Muscle of arm (tissue), 12 donors: ENCODE data around the gene TAF10. TPM values are rescaled to one million over a fixed set of nuclear protein-coding genes. Genes with fewer than 3 reads are reported as not detected.
A peak's percentile ranks its signal among the peaks of the same experiment; 100 is the strongest.

Experiments
- DNase-seq: peaks from one replicate; pipeline ENCODE4 v3.0.0-alpha.2; 2013
- polyA plus RNA-seq, 12 donors: library from polyadenylated mRNA; unstranded; fragments of 120-200 nt; gene quantifications; one replicate each; pipeline ENCODE4 v1.2.1, GENCODE V29; 2013; ENCODE audit not compliant: insufficient read length in 12 of 12

TAF10 gene
- polyA plus RNA-seq, 12 donors, result 54.3 to 126 (median 109) TPM; not detected in 1

DNA sequence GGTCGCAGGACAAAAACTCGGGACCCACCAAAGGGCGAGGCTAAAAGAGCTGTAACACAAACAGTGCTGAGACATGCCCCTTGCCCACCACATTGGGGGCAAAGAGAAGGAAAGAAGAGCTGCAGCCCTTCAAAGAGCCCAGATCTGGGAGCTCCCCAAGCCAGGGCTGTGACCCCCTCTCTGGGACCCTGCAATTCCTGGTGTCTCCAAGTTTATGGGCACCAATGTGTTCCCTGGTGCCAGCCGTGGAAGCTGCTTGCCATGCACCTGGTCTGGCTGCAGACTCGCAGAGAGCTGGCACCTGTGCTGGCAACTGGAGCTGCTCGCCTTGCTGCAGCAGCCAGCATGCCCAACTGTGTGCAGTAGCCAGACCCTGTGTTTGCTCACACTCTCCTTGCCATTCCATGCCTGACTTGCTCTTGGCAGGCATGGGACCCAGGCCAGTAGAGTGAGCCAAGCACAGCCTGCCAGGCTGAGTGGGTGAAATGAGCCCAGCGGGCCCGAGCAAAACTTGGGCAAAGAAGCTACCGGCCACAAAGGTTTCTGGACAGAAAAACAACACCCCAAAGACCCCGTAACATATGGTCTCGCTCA is 24.6 kb downstream of the TAF10 start:
- DNase-seq, result no peak

DNA sequence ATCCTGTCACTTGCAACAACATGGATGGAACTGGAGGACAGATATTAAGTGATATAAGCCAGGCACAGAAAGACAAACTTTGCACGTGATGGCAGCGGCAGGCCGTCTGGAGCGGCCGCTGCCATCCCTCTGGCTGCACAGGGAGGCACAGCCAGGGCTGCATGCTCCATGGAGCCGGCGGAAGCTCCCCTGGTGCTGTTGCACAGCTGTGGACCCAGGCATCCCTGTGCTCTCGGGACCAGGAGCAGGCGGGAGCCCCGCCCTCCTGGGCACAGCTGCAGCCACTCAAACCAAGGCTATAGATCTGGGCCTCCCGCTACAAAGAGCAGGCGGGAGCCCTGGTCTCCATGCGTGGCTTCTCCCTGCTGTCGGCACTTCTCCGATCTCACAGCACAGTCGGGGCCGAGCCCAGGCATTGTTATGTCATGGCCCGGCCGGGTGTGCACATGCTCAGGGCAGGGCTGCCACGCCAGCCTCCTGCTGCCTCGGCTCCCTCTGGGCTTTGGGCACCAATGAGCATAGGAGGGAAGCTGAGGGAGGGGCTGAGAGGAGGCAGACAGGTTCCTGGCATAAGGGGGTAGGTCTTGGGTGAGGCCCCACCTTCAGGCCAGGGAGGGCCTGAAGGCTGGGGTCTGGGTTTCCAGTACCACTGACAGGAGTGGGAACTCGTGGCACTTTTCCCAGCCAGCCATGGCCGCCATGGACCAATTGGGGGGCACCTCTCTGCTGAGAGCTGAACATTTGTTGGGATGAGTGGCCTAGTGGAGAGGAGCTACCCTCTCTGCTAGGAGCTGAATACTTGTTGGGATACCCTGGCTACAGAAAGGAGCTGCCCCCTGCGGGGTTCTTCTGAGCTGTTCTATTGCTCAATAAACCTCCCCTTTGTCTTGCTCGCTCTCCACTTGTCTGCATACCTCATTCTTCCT is 25.3 kb downstream of the TAF10 start:
- no peak for DNase-seq

DNA sequence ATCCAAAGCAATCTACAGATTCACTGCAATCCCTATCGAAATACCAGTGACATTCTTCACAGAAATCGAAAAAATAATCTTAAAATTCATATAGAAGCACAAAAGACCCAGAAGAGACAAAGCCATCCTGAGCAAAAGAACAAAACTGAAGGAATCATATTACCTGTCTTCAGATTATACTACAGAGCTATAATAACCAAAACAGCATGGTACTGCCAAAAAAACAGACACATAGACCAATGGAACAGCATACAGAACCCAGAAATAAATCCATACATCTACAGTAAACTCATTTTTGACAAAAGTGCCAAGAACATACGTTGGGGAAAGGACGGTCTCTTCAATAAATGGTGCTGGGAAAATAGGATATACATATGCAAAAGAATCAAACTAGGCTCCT is 27.5 kb downstream of the TAF10 start:
- DNase-seq, result no peak

- DNase-seq, result no peak
Measured at GRCh38 chr11:6583584-6583983, 28.4 kb downstream of the TAF10 start.

DNA sequence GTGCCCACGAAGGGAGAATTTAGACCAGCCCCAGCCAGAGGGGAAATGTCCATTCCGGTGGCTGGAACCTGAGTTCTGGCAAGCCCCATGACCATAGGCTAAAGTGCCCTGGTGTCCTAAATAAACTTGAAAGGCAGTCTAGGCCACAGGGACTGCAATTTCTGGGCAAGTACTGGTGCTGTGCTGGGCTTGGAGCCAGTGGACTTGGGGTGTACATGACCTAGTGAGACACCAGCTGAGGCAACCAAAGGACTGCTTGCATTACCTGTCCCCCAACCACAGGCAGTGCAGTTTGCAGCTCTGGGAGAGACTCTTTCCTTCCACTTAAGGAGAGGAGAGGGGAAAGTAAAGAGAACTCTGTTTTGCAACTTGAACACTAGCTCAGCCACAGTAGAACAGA is 32.3 kb downstream of the TAF10 start:
- DNase-seq, result no peak

- no peak for DNase-seq
Measured at GRCh38 chr11:6578134-6578533, 33.9 kb downstream of the TAF10 start.

DNA sequence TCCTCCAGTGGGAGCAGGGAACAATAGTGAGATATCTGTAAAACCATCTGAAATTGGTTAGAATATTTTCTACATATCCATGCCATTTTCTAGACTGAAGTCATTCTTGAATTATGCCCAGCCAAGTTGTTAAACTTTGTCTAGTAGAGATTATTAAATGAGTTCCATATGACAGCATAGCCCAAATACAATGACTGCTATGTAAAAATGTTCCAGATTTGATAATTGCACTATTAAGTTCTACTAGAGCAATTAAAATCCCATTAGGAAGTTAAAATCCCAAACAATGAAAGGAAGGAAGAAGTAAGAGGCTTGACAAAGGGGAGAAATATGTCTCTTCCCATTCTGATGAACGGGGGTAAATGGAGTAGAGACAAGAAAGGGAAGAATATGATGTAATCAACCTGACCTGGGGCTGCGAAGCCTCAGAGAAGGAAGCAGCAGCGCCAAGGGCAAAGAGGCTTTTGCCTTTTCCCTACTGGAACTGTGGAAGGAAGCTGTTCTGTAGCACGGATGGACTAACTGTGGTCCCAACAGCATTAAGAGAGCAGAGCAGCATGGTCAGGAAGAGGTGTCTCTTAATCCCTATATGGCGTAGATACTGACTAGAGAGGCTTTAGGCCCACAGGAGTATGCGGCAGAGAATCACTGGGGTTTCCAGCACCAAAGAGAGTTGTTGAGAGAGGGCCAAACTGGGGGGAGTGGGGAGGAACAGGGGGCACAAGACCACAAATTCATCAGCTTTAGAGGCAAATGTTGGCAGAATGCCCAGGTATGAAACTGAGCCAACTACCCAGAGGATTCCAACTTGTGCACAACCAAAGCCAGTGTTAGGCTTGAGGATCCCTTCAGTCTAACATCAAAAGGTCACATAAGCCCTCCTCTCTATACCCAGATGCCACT is 35.3 kb downstream of the TAF10 start:
- DNase-seq, result peak; percentile 52

- no peak for DNase-seq
Measured at GRCh38 chr11:6574816-6575715, 37.0 kb downstream of the TAF10 start.

GRCh38 chr11:6572215-6572614 is 39.8 kb downstream of the TAF10 start:
- DNase-seq, result no peak

GRCh38 chr11:6571434-6572008 is 40.5 kb downstream of the TAF10 start:
- DNase-seq, result no peak

GRCh38 chr11:6570691-6571427 is 41.2 kb downstream of the TAF10 start:
- DNase-seq, result no peak

- no peak for DNase-seq
Measured at GRCh38 chr11:6569706-6570105, 42.3 kb downstream of the TAF10 start.

DNA sequence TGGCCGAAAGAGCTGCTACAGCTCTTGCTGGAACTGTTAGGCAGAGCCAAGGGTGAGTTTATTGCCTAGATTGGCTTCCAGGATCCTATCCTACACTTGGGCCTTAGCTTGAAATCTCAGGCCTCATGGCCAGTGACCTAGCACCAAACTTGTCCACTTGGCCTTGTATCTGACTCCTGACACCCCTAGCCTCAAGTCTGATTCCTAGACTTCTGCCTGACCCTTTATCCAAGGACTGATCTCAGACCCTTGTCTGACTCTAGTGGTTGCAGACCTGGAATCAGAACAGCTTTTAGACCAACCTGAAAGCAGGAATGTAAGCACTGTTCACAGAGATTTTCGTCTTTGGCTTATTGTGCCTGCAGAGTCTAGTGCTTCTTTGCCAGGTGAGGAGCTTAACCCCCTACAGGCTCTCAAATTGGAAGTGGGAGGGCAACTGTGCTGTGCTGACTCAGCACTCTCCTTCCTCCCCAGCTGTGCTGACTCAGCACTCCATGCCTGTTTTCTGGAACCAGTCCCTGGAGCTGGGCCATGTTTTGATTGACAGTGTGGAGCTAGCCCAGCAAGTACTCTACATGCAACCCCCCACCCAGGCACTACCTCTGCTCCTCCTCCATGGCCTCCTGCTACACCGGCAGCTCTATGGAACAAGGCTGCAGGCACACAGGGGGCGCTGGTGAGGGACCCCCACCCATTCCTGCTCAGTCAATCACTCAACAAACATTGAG is 43.7 kb downstream of the TAF10 start:
- peak; percentile 55 for DNase-seq

DNA sequence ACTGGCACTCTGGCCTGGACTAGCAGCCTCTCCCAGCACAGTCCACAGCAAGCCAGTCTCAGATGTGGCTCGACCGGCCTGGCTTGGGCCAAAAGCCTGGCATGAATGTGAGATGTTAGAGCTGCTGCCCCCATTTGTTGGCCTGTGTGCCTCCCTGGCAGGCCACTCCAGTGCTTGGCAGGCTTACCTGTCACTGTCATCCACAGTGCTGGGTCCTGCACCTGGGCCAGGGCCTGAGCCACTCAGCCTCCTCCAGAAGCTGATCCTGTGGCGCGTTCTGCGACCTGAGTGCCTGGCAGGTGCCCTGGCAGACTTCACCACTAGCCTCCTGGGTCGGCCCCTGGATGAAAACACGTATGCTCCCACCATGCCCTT is 44.7 kb downstream of the TAF10 start:
- no peak for DNase-seq

- DNase-seq, result no peak
Measured at GRCh38 chr11:6566704-6567370, 45.2 kb downstream of the TAF10 start.

- no peak for DNase-seq
Measured at GRCh38 chr11:6565988-6566703, 45.9 kb downstream of the TAF10 start.

- DNase-seq, result no peak
Measured at GRCh38 chr11:6565325-6565724, 46.7 kb downstream of the TAF10 start.

DNA sequence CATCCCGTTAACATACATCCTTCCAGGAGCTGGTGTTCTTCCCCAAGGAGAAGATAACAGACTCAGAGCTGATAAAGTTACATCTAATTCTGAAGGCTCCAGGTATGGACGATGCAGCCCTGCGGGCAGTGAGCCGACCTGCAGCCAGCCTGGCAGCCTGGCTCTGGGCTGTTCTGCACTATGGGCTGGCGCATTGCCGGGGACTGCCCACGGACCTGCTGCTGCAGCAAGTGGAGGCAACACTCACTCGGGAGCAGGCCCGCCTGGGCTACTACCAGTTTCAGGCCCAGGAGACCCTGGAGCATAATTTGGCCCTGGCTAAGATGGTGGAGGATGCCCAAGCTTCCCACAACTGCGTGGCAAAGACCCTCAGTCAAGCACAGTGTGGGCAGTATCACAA is 48.3 kb downstream of the TAF10 start:
- DNase-seq, result no peak
